GM21723 (cell line): ENCODE results near the gene MAZ.
"Not testable (repeated sequence)": the region's sequence is repeated elsewhere in the genome, so short reads cannot be mapped to it uniquely, and the experiment has no call there.

Experiments
- ATAC-seq: cut with Tn5 transposase; IDR thresholded peaks from one replicate; pipeline ENCODE4 v1.9.1; 2021; ENCODE audit warnings: mild to moderate bottlenecking, moderate library complexity; ENCODE audit not compliant: unreplicated experiment

The MAZ gene

GRCh38 chr16:29784157-29784556 is 22.2 kb upstream of the MAZ start:
- ATAC-seq: no peak

GRCh38 chr16:29784901-29785500 is 21.3 kb upstream of the MAZ start:
- ATAC-seq: no peak

GRCh38 chr16:29787155-29787554 is 19.2 kb upstream of the MAZ start:
- not testable (repeated sequence) for ATAC-seq

- peak; percentile 1 for ATAC-seq
Observed at GRCh38 chr16:29789775-29790182, 16.6 kb upstream of the MAZ start.

DNA sequence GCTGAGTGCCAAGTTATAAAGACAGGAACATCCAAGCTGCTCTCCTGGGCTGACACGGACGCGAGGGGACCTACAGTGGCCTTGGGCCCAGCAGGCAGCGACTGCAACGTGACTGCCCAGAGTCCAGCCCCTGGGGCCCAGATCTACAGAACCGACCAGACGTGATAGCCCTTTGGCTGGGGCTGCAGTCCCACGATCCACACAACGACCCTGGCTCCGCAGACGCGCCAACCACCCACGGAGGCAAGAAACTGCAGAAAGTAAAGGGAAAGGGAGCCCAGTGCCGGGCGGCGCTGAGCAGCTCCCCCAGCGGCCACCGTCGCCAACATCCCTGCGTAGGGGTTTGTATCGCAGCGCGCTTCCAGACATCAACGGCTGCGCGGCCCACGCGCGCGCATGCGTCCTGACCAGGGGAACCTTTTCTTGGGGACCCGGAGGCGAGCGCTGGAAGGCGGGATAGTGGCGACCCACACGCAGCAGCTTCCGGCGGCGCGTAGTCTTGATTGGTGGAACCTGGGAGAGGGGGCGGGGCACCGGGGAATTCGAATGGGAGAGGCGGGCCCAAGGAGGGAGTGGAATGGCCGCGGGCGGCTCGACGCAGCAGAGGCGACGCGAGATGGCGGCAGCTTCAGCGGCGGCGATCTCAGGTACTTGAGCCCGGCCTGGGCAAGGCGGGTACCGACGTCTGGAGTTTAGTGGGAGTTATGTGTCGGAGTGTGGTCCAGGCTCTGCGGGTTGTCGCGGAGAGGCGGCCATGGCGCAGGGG is 16.0 kb upstream of the MAZ start, which contains the start of gene KIF22:
Gene KIF22 (plus strand): TSS at position 569 of the 766 bp plus-strand sequence. CDS start 9 bp downstream, at position 578.
- ATAC-seq: peak; percentile 90

DNA sequence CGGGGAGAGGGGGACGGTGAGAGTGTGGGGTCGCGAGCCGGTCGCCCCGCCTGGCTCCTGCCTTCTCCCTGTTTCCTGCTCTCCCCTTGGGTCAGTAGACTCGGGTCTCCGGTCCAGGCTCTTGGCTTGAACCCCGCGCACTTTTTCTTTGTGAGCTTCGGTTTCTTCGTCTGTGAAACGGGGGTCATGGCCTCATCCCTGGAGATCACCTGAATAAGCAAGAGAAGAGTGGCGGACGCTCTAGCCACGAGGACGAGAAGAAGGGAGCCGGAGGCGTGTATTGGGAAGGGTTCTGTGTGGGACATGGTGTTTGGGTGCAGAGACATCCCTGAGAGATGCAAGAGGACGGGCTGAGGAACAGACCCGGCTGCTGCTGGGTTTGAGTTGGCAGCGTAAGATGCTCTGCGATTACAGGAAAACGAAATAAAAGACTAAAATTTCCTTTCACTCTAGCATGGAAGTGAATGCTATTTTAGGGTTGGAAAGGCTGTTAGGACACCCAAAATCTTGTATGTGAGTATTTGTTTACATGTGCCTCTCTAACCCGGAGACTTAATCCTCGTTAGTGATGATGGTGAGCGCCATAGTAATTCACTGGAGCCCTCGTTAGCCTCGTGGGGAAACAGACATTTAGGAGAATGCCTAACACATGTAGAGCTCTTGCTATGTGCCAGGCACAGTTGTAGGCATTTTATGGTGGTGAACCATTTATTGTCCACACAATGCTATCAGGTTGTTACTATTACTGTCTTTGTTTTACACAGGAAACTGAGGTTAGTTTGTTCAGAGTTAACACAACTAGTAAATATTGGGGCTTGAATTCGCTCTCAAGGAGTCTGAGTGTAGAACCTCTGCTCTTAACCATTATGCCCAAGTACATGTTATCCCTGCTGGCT is 15.1 kb upstream of the MAZ start:
- ATAC-seq: no peak

DNA sequence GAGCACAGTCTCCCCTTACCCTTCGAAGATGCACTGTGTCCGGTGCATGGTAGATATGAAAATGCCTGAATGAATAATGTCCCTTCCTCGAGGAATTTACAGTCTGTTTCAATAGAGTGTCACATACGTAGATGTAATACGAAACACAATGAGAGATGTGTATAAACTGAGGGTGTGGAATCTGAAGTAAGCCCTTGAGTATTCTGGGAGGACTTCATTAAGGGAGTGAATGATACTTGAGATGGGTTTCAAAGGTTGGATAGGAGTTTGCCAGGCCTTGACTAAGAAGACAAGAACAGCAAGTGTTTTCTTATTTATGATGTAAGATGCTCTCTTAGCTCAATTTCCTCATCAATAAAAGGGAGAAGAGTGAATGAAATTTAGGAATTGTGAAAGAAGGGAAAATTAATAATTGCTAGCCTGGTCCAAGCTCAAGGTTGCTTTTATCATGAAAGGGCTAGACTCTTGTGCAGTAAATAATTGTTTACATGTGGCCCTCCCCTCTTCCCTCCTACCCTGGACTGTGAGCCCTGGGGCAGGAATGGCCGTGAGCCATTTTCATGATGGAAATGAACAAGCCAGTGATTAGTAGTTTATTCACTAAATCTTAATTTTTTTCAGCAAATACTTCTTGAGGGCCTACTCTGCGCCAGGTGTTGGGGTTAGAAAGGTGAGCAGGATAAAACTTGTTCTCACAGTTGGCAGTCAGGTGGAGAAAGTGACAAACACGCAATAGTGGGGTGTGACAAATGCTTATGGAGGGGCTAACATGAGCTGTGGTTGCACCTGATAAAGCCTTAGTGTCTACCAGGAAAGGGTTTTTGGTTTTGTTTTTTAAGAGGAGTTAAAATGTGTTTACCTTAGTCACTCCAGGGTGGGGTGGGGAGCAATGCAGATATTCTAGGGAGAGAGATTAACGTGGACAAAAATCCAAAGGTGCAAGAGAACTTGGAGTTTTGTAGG is 14.2 kb upstream of the MAZ start:
- no peak for ATAC-seq

- ATAC-seq: not testable (repeated sequence)
Observed at GRCh38 chr16:29793153-29793552, 13.2 kb upstream of the MAZ start.

DNA sequence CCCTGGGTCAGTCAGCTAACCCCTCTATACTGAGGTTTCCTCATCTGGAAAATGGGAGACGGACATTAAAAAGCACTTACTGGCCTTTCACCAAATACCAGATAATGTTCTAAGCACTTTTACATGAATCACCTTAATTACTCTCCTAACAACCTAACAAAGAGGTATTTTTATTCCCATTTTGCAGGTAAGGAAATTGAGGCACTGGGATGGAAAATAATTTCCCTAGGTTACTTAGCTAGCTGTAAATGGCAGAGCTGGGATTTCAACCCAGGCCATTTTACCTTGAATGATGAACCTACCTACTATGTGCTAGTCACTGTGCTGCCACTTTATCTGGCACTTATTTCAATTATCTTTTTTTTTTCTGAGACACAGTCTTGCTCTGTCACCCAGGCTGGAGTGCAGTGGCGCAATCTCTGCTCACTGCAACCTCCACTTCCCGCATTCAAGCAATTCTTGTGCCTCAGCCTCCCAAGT is 12.1 kb upstream of the MAZ start:
- no peak for ATAC-seq

DNA sequence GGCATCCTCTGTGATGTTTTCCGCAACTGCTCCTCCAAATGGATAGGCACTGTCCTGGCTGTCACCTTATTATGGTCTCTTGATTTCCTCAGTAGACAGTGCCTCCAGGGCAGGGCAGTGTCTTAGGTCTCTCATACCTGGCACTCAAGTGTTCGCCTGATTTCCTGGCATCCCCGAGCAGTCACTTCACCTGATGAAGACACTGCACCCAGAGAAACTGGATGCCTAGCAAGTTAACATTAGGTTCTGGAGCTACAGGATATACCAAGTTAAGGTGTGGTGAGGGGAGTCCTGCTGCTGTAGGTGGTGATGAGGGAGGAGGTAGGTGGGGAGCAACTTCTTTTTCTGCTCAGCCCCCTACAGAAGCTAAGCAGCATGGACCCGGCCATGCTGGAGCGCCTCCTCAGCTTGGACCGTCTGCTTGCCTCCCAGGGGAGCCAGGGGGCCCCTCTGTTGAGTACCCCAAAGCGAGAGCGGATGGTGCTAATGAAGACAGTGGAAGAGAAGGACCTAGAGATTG is 3.9 kb upstream of the MAZ start:
- ATAC-seq: no peak

DNA sequence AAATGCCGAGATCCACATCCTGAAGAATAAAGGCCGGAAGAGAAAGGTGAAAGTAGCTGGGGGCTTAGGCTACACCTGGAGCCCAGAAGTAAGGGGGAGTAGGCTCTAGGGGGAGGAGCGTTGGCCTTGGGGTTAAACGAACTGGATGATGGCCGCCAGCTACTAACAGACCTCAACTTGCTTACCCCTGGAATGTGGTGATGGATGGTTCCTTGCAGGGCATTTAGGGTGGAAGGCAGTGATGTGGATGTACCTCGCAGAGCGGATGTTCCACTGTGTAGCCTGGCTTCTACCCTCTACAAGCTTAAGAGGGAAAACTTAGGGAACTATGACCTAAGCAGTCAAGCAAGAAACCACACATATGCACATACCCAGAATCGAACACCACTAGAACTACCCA is 2.3 kb upstream of the MAZ start:
- ATAC-seq: no peak

GRCh38 chr16:29804455-29805231 is 1.7 kb upstream of the MAZ start:
- no peak for ATAC-seq

DNA sequence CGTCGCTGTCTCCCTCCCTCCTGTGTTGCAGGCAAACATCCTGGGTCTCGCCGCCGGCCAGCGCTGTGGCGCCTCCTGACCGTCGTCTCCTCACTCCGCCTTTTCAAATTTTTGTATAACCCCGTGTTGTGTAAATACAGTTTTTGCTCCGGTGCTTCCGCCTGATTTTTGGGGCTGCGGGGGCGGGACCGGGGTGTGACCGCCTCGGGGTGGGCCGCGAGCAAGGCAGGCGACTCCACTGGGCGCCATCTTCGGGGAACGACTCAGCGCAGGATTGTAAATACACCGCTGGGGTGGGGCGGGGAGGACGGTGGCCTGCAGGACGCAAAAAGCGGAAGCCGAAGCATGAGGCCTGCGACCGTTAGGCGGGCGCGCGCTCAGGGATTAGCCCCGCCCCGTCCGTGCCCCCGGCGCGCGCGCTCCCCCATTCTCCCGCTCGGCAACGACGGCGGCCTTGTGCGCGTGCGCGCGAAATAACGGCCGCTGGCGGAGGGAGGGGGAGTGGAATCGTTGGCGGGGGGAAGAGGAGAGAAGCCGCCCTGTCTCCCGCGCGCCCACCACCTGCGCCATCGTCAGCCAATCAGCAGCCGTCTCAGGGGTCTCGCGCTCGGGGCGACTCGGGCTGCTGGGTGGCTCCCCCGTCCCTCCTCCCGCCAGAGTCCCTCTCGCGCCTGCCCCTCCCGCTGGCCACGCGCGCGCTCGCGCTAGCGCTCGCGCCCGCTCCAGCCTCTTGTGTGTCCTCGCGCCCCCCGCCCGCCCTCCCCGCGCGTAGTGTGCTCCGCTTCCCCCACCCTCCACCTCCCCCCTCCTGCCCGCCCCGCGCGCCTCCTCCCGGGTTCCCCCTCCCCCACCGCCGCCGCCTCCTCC is 864 bp upstream of the MAZ start:
- ATAC-seq: peak; percentile 42

DNA sequence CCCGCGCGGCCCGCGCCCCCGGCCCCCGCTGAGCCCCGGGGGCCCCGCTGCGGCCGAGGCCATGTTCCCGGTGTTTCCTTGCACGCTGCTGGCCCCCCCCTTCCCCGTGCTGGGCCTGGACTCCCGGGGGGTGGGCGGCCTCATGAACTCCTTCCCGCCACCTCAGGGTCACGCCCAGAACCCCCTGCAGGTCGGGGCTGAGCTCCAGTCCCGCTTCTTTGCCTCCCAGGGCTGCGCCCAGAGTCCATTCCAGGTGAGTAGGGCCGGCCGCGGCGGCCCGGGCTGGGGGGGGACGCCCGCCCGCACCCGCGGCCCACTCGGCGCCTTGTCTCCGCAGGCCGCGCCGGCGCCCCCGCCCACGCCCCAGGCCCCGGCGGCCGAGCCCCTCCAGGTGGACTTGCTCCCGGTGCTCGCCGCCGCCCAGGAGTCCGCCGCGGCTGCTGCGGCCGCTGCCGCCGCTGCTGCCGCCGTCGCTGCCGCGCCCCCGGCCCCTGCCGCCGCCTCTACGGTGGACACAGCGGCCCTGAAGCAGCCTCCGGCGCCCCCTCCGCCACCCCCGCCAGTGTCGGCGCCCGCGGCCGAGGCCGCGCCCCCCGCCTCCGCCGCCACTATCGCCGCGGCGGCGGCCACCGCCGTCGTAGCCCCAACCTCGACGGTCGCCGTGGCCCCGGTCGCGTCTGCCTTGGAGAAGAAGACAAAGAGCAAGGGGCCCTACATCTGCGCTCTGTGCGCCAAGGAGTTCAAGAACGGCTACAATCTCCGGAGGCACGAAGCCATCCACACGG is 504 bp downstream of the MAZ start:
- ATAC-seq: no peak

GRCh38 chr16:29807426-29808218 is 1.3 kb downstream of the MAZ start:
- peak; percentile 26 for ATAC-seq

DNA sequence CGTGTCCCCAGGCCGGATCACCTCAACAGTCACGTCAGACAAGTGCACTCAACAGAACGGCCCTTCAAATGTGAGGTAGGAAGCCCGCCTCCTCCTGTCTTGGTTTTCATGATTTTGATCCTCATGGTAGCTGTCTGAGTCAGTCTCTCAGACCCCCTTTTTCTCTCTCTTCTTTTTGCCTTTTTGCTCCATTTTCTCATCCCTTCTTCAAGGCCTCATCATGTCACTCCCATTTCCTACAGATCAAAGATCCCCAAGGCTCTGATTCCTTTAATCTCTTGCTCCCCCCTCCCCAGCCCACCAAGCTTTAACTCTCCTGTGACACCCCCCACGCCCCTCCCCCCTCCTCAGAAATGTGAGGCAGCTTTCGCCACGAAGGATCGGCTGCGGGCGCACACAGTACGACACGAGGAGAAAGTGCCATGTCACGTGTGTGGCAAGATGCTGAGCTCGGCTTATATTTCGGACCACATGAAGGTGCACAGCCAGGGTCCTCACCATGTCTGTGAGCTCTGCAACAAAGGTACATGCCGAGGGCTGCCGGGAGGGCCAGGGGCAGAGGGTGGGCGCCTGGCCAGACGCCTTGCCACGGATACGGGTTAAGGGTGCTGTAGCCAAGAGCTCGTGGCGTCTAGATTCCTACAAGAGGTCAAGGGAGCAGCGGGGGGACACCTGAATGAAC is 2.0 kb downstream of the MAZ start:
- no peak for ATAC-seq
